OCI-LY7 (cell line): ENCODE results near the gene ZNF729. TPM values are rescaled to one million over a fixed set of nuclear protein-coding genes. Genes with fewer than 3 reads are reported as not detected.

ENCODE experiments used
- BruUV-seq: library from RNA; stranded (reverse); fragments of 400-500 nt; replicated peaks from 2 replicates; lab custom pipeline; 2021; lab: Mats Ljungman, UMichigan
- CTCF ChIA-PET: fragments of 300-600 bp; sonication (Branson Sonifier 250); formaldehyde crosslinking; loops from one replicate; lab custom pipeline; 2022; ENCODE audit warnings: antibody characterized with exemption; ENCODE audit not compliant: unreplicated experiment; lab: Charles Lee
- POLR2A ChIA-PET: fragments of 300-600 bp; sonication (Branson Sonifier 250); formaldehyde crosslinking; loops from one replicate; lab custom pipeline; 2022; ENCODE audit warnings: antibody characterized with exemption; lab: Charles Lee
- DNase-seq: peaks from one replicate; pipeline ENCODE4 v3.0.0-alpha.2; 2015; ENCODE audit warnings: low spot score
- H2AFZ ChIP-seq: fragments of 200-600 bp; sonication (generic), shearing (Covaris generic); 2 replicates; pipeline ENCODE4 v1.6.1; 2014; ENCODE audit warnings: mild to moderate bottlenecking, antibody characterized with exemption, low read length, moderate library complexity
- H3K27ac ChIP-seq: fragments of 200-600 bp; sonication (generic); 2 replicates; pipeline ENCODE4 v1.5.1; 2014; ENCODE audit warnings: mixed run types, low read depth, mild to moderate bottlenecking, moderate library complexity, low read length, inconsistent platforms; ENCODE audit not compliant: poor library complexity, severe bottlenecking
- H3K36me3 ChIP-seq: fragments of 200-600 bp; sonication (generic); 2 replicates; pipeline ENCODE4 v1.6.1; 2014; ENCODE audit warnings: mild to moderate bottlenecking, antibody characterized with exemption, low read length, moderate library complexity, mixed read lengths; ENCODE audit not compliant: insufficient read depth
- H3K4me1 ChIP-seq: fragments of 200-600 bp; sonication (generic); 2 replicates; pipeline ENCODE4 v1.5.1; 2014; ENCODE audit warnings: mild to moderate bottlenecking, low read length; ENCODE audit not compliant: insufficient read depth, poor library complexity, severe bottlenecking
- H3K4me2 ChIP-seq: fragments of 200-600 bp; sonication (generic); 2 replicates; pipeline ENCODE4 v1.6.1; 2014; ENCODE audit warnings: mild to moderate bottlenecking, low read length
- H3K4me3 ChIP-seq: fragments of 200-600 bp; sonication (generic); 2 replicates; pipeline ENCODE4 v1.5.1; 2014; ENCODE audit warnings: mild to moderate bottlenecking, low read depth, low read length; ENCODE audit not compliant: poor library complexity, severe bottlenecking
- H3K79me2 ChIP-seq: fragments of 200-600 bp; sonication (generic); 2 replicates; pipeline ENCODE4 v1.6.1; 2016; ENCODE audit warnings: low read depth, mild to moderate bottlenecking, low read length, moderate library complexity, mixed read lengths; ENCODE audit not compliant: insufficient read depth
- H3K9me2 ChIP-seq: fragments of 200-600 bp; sonication (generic); 2 replicates; pipeline ENCODE4 v1.6.1; 2016; ENCODE audit warnings: mild to moderate bottlenecking, low read length, mixed read lengths; ENCODE audit not compliant: insufficient read depth
- H3K9me3 ChIP-seq: fragments of 200-600 bp; sonication (generic); 2 replicates; pipeline ENCODE4 v1.6.1; 2014; ENCODE audit warnings: mild to moderate bottlenecking, mixed run types, low read length, mixed read lengths
- H4K20me1 ChIP-seq: fragments of 200-600 bp; sonication (generic); 2 replicates; pipeline ENCODE4 v1.6.1; 2014; ENCODE audit warnings: mild to moderate bottlenecking, antibody characterized with exemption, low read length, moderate library complexity, mixed read lengths; ENCODE audit not compliant: insufficient read depth
- CTCF ChIP-seq: fragments of 200-600 bp; sonication (generic); conservative IDR thresholded peaks from 2 replicates; pipeline ENCODE4 v1.5.1; 2014; ENCODE audit warnings: mild to moderate bottlenecking, antibody characterized with exemption, low read length, moderate library complexity, mixed read lengths
- EZH2phosphoT487 ChIP-seq: fragments of 200-600 bp; sonication (generic); IDR thresholded peaks from 2 replicates; pipeline ENCODE4 v1.6.1; 2018; ENCODE audit warnings: low read depth, borderline replicate concordance, mild to moderate bottlenecking, mixed run types, antibody characterized with exemption, low read length, moderate library complexity, mixed read lengths
- intact Hi-C: fragments of 100-400 bp; cut with micrococcal nuclease; formaldehyde crosslinking; loops from one replicate; pipeline ENCODE4 v1.10.0; 2022; ENCODE audit not compliant: unreplicated experiment
- small RNA-seq: library from RNA; depleted of rRNA; stranded (forward); fragments of <200 nt; gene quantifications from one replicate; pipeline ENCODE3, GENCODE V24; 2014
- total RNA-seq, 2 experiments: library from RNA; depleted of rRNA in 1 of 2; stranded (reverse); fragments of >200 nt in 1 of 2; shearing (Covaris generic) in 1 of 2; gene quantifications; 2 replicates each; pipeline ENCODE4 v1.2.3, GENCODE V29; 2014 to 2022

ZNF729 gene
- total RNA-seq, 2 experiments from 2014 or later, result not detected

- Histone ChIP-seq H3K27ac (no peak overlapping the region), H3K9me2 (no peaks in the 10 kb centered on the region), H3K4me2 (no peak overlapping the region), H2AFZ (no peak overlapping the region), H3K36me3 (no peaks in the 10 kb centered on the region), H3K4me1 (no peaks in the 10 kb centered on the region), H3K9me3 (no peaks in the 10 kb centered on the region), H3K79me2 (no peaks in the 10 kb centered on the region), H3K4me3 (no peak overlapping the region), H4K20me1 (no peaks in the 10 kb centered on the region)
- ChIA-PET POLR2A (no interaction called here), CTCF (no interaction called here)
- no TSS peak for BruUV-seq
- TF ChIP-seq CTCF, result no peak
- no peak for TF ChIP-seq EZH2phosphoT487
- no peak for DNase-seq
- intact Hi-C loops, result no loop called here
These were observed 49.5 kb downstream of the ZNF729 start for GRCh38 chr19:22335716-22336115.

GRCh38 chr19:22354665-22355064 is 68.4 kb downstream of the ZNF729 start:
- 0 out of 2 replicates have a peak, but pooled peaks cover 7% of the 10 kb centered on the region for H3K9me3 ChIP-seq
- H3K4me1 ChIP-seq, result no peaks in the 10 kb centered on the region
- no peaks in the 10 kb centered on the region for H3K9me2 ChIP-seq
- H2AFZ ChIP-seq, result no peak overlapping the region
- ChIA-PET POLR2A (no interaction called here), CTCF (no interaction called here)
- H3K27ac ChIP-seq, result no peak overlapping the region
- intact Hi-C loops, result no loop called here
- H3K79me2 ChIP-seq, result no peaks in the 10 kb centered on the region
- DNase-seq, result no peak
- H3K4me3 ChIP-seq, result no peak overlapping the region
- no TSS peak for BruUV-seq
- H3K36me3 ChIP-seq, result no peaks in the 10 kb centered on the region
- no peaks in the 10 kb centered on the region for H4K20me1 ChIP-seq
- TF ChIP-seq CTCF (no peak), EZH2phosphoT487 (no peak)
- no peak overlapping the region for H3K4me2 ChIP-seq

Small RNAs within 50 kb of the gene (small RNA-seq; reads per million reads assigned to genes)
- not detected for gene AC011494.1

Other genes with a start within 250 kb of the ZNF729 start
- gene ZNF257, start 234.0 kb upstream of the ZNF729 start, total RNA-seq (2014; rRNA removed; shearing (Covaris generic)), result 10.5 and 14.0 TPM in 2 replicates
- 6.9 and 7.8 TPM in 2 replicates for gene ZNF257, start 234.0 kb upstream of the ZNF729 start, total RNA-seq (2022)
- not detected in 2 replicates for gene ZNF676, start 89.5 kb upstream of the ZNF729 start, total RNA-seq (2014; rRNA removed; shearing (Covaris generic))
- gene ZNF676, start 89.5 kb upstream of the ZNF729 start, total RNA-seq (2022), result not detected in 2 replicates
- not detected in 2 replicates for gene ZNF98, start 135.9 kb downstream of the ZNF729 start, total RNA-seq (2014; rRNA removed; shearing (Covaris generic))
- not detected in 2 replicates for gene ZNF98, start 135.9 kb downstream of the ZNF729 start, total RNA-seq (2022)